OCI-LY7 (cell line): ENCODE measurements around the gene CLDN9. TPM values are rescaled to one million over a fixed set of nuclear protein-coding genes. Genes with fewer than 3 reads are reported as not detected.

Experiments used
- BruUV-seq: library from RNA; stranded (reverse); fragments of 400-500 nt; replicated peaks from 2 replicates; lab custom pipeline; 2021; lab: Mats Ljungman, UMichigan
- CTCF ChIA-PET: fragments of 300-600 bp; sonication (Branson Sonifier 250); formaldehyde crosslinking; loops from one replicate; lab custom pipeline; 2022; ENCODE audit warnings: antibody characterized with exemption; ENCODE audit not compliant: unreplicated experiment; lab: Charles Lee
- POLR2A ChIA-PET: fragments of 300-600 bp; sonication (Branson Sonifier 250); formaldehyde crosslinking; loops from one replicate; lab custom pipeline; 2022; ENCODE audit warnings: antibody characterized with exemption; lab: Charles Lee
- DNase-seq: peaks from one replicate; pipeline ENCODE4 v3.0.0-alpha.2; 2015; ENCODE audit warnings: low spot score
- H2AFZ ChIP-seq: fragments of 200-600 bp; sonication (generic), shearing (Covaris generic); 2 replicates; pipeline ENCODE4 v1.6.1; 2014; ENCODE audit warnings: mild to moderate bottlenecking, antibody characterized with exemption, low read length, moderate library complexity
- H3K27ac ChIP-seq: fragments of 200-600 bp; sonication (generic); 2 replicates; pipeline ENCODE4 v1.5.1; 2014; ENCODE audit warnings: mixed run types, low read depth, mild to moderate bottlenecking, moderate library complexity, low read length, inconsistent platforms; ENCODE audit not compliant: poor library complexity, severe bottlenecking
- H3K36me3 ChIP-seq: fragments of 200-600 bp; sonication (generic); 2 replicates; pipeline ENCODE4 v1.6.1; 2014; ENCODE audit warnings: mild to moderate bottlenecking, antibody characterized with exemption, low read length, moderate library complexity, mixed read lengths; ENCODE audit not compliant: insufficient read depth
- H3K4me1 ChIP-seq: fragments of 200-600 bp; sonication (generic); 2 replicates; pipeline ENCODE4 v1.5.1; 2014; ENCODE audit warnings: mild to moderate bottlenecking, low read length; ENCODE audit not compliant: insufficient read depth, poor library complexity, severe bottlenecking
- H3K4me2 ChIP-seq: fragments of 200-600 bp; sonication (generic); 2 replicates; pipeline ENCODE4 v1.6.1; 2014; ENCODE audit warnings: mild to moderate bottlenecking, low read length
- H3K4me3 ChIP-seq: fragments of 200-600 bp; sonication (generic); 2 replicates; pipeline ENCODE4 v1.5.1; 2014; ENCODE audit warnings: mild to moderate bottlenecking, low read depth, low read length; ENCODE audit not compliant: poor library complexity, severe bottlenecking
- H3K79me2 ChIP-seq: fragments of 200-600 bp; sonication (generic); 2 replicates; pipeline ENCODE4 v1.6.1; 2016; ENCODE audit warnings: low read depth, mild to moderate bottlenecking, low read length, moderate library complexity, mixed read lengths; ENCODE audit not compliant: insufficient read depth
- H3K9me2 ChIP-seq: fragments of 200-600 bp; sonication (generic); 2 replicates; pipeline ENCODE4 v1.6.1; 2016; ENCODE audit warnings: mild to moderate bottlenecking, low read length, mixed read lengths; ENCODE audit not compliant: insufficient read depth
- H3K9me3 ChIP-seq: fragments of 200-600 bp; sonication (generic); 2 replicates; pipeline ENCODE4 v1.6.1; 2014; ENCODE audit warnings: mild to moderate bottlenecking, mixed run types, low read length, mixed read lengths
- H4K20me1 ChIP-seq: fragments of 200-600 bp; sonication (generic); 2 replicates; pipeline ENCODE4 v1.6.1; 2014; ENCODE audit warnings: mild to moderate bottlenecking, antibody characterized with exemption, low read length, moderate library complexity, mixed read lengths; ENCODE audit not compliant: insufficient read depth
- CTCF ChIP-seq: fragments of 200-600 bp; sonication (generic); conservative IDR thresholded peaks from 2 replicates; pipeline ENCODE4 v1.5.1; 2014; ENCODE audit warnings: mild to moderate bottlenecking, antibody characterized with exemption, low read length, moderate library complexity, mixed read lengths
- EZH2phosphoT487 ChIP-seq: fragments of 200-600 bp; sonication (generic); IDR thresholded peaks from 2 replicates; pipeline ENCODE4 v1.6.1; 2018; ENCODE audit warnings: low read depth, borderline replicate concordance, mild to moderate bottlenecking, mixed run types, antibody characterized with exemption, low read length, moderate library complexity, mixed read lengths
- intact Hi-C: fragments of 100-400 bp; cut with micrococcal nuclease; formaldehyde crosslinking; loops from one replicate; pipeline ENCODE4 v1.10.0; 2022; ENCODE audit not compliant: unreplicated experiment
- total RNA-seq, 2 experiments: library from RNA; depleted of rRNA in 1 of 2; stranded (reverse); fragments of >200 nt in 1 of 2; shearing (Covaris generic) in 1 of 2; gene quantifications; 2 replicates each; pipeline ENCODE4 v1.2.3, GENCODE V29; 2014 to 2022

Gene CLDN9
- total RNA-seq, 2 experiments from 2014 or later = 0.42 TPM; not detected in 1

GRCh38 chr16:3029491-3030221 is 16.9 kb downstream of the CLDN9 start:
- Histone ChIP-seq H3K9me3 (no peaks in the 10 kb centered on the region), H4K20me1 (no peaks in the 10 kb centered on the region; the same call in 1 of the 2 replicates), H2AFZ (no peak overlapping the region), H3K4me2 (no peak overlapping the region), H3K36me3 (peaks cover 16% of the 10 kb centered on the region), H3K4me3 (no peak overlapping the region), H3K9me2 (no peaks in the 10 kb centered on the region), H3K4me1 (peaks cover 10% of the 10 kb centered on the region), H3K79me2 (no peaks in the 10 kb centered on the region), H3K27ac (no peak overlapping the region)
- CTCF ChIA-PET = interaction anchor here (0.6 kb wide), 2 partner anchors 78 to 1066 kb away, joined by 3 read pairs; no protein-coding TSS in a partner anchor
- DNase-seq = no peak
- intact Hi-C loops = no loop called here
- POLR2A ChIA-PET = interaction anchor here (1.2 kb wide), 1 partner anchor 25 kb away, joined by 4 read pairs; no protein-coding TSS in a partner anchor
- TF ChIP-seq EZH2phosphoT487 = no peak
- TF ChIP-seq CTCF = no peak
- BruUV-seq = no TSS peak

GRCh38 chr16:3030222-3031212 is 17.8 kb downstream of the CLDN9 start:
- ChIA-PET CTCF (interaction anchor here (1.1 kb wide), 1 partner anchor 23 kb away, joined by 3 read pairs; no protein-coding TSS in a partner anchor), POLR2A (interaction anchor here (1.6 kb wide), 1 partner anchor 15 kb away, joined by 5 read pairs; no protein-coding TSS in a partner anchor)
- no peak overlapping the region for H3K4me2 ChIP-seq
- no peaks in the 10 kb centered on the region for H3K9me3 ChIP-seq
- H3K36me3 ChIP-seq = peaks cover 16% of the 10 kb centered on the region
- H3K79me2 ChIP-seq = no peaks in the 10 kb centered on the region
- TF ChIP-seq EZH2phosphoT487 = no peak
- TF ChIP-seq CTCF = no peak
- H3K4me1 ChIP-seq = peaks cover 10% of the 10 kb centered on the region
- no TSS peak for BruUV-seq
- DNase-seq = no peak
- H3K9me2 ChIP-seq = no peaks in the 10 kb centered on the region
- intact Hi-C loops = no loop called here
- H4K20me1 ChIP-seq = no peaks in the 10 kb centered on the region; the same call in 1 of the 2 replicates
- H2AFZ ChIP-seq = no peak overlapping the region
- H3K27ac ChIP-seq = no peak overlapping the region
- H3K4me3 ChIP-seq = no peak overlapping the region
